HEK293 (cell line): ENCODE measurements around the gene PGK2.

Source experiments
- ZNF596 ChIP-seq: fragments of 450-650 bp; IDR thresholded peaks from 2 replicates; pipeline ENCODE4 v1.5.0; 2018; ENCODE audit warnings: missing biosample characterization, mild to moderate bottlenecking, missing genetic modification characterization, moderate library complexity
- ZSCAN18 ChIP-seq: fragments of 450-650 bp; formaldehyde crosslinking; IDR thresholded peaks from 2 replicates; pipeline ENCODE4 v1.5.1; 2016; ENCODE audit warnings: missing biosample characterization, missing genetic modification characterization
- TF ChIP-seq, protein P1 (sequence below): fragments of 450-650 bp; formaldehyde crosslinking; IDR thresholded peaks from 2 replicates; pipeline ENCODE4 v1.5.1; 2016; ENCODE audit warnings: missing biosample characterization, missing genetic modification characterization

DNA sequence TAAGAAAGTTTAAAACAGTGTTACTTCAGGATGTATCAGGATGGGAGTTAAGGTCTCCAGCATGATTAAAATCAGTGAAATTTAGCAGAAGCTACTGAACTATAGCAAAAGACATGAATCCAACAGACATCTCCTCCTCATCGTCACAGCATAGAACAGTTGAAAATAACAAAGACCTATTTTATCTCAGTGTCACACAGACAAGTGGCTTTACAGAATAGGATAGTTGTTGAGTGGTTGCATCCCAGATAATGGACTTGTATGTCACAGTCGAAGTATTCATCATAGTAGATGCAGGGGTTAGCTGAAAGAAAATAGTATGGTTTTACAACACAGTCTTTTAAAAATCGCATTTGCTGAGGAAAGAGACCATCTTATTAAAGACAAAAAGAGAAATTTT is 48.1 kb upstream of the PGK2 start:
- TF ChIP-seq, protein P1, sequence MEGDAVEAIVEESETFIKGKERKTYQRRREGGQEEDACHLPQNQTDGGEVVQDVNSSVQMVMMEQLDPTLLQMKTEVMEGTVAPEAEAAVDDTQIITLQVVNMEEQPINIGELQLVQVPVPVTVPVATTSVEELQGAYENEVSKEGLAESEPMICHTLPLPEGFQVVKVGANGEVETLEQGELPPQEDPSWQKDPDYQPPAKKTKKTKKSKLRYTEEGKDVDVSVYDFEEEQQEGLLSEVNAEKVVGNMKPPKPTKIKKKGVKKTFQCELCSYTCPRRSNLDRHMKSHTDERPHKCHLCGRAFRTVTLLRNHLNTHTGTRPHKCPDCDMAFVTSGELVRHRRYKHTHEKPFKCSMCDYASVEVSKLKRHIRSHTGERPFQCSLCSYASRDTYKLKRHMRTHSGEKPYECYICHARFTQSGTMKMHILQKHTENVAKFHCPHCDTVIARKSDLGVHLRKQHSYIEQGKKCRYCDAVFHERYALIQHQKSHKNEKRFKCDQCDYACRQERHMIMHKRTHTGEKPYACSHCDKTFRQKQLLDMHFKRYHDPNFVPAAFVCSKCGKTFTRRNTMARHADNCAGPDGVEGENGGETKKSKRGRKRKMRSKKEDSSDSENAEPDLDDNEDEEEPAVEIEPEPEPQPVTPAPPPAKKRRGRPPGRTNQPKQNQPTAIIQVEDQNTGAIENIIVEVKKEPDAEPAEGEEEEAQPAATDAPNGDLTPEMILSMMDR (tag by site-specific recombination), result no peak
- TF ChIP-seq ZSCAN18 (tag by site-specific recombination) (no peak), ZNF596 (tag by site-specific recombination) (no peak)
